HG03460 (cell line): ENCODE measurements around the gene RFC4.
A peak's percentile ranks its signal among the peaks of the same experiment; 100 is the strongest.

Experiments used
- ATAC-seq: cut with Tn5 transposase; IDR thresholded peaks from one replicate; pipeline ENCODE4 v1.9.1; 2021; ENCODE audit not compliant: unreplicated experiment

Gene RFC4

DNA sequence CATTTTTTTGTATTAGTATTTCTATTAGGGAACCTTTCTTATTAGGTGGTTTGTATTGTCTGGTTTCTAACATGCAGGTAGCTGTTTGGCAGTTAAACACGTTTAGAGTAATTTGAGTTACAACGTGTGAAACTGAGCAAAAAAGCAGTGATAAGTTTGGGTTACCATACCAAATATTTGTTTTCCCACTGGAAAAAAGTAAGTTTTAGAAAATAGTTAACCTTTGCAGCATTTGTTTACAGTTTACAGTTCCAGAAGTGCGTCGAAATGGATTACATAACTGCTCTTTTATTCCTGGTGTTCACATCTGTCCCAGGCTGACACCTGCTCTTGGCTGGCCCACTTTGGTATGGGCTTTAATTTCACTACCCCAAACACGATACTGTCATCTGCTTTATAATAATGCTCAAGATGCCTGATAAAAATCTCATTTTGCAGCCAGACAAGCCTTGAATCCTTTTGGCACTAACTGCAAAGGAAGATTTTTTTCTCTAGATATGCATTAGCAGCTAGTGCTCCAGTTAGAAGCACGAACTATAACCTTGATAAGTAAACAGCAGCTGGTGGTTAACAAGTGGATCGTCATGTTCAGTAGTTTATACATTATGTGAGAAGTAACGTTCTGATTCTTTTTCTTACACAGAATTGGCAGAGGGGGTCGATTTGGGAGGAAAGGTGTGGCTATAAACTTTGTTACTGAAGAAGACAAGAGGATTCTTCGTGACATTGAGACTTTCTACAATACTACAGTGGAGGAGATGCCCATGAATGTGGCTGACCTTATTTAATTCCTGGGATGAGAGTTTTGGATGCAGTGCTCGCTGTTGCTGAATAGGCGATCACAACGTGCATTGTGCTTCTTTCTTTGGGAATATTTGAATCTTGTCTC is 17.6 kb downstream of the RFC4 start:
- ATAC-seq: no peak

DNA sequence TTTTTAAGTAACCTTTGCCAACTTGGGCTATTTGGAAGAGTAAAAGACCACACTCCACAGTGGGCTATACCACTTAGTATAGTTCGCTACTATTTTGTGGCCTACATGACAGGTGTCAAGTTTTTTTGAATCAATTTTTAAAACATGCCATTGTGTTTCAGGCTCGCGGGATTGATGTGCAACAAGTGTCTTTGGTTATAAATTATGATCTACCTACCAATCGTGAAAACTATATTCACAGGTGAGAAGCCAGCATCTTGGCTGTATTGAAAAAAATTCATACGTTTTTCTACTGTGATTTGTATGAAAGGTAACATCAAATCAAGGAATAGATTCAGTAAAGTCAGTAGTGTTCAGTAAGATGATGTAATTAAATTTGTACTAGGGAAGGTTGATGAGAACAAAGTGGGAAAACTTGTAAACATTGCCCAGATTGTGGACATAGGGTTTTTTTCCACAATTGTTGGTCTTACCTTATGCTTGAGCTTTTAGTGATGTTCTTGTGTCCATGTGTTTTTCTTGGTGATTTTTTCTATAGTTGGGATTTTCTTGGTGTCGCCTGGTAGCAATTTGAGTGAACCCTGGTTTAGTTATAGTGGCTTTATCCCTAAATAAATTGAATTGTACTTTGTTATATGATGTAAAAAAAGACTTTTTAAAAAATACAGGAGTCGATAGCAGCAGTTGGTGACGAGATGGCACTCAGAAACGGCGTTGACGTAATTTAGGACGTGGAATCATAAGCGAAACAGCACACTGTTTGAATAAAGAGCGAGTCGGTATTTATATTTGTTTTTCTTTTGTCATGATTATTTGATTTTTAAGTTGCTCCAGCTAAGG is 18.4 kb downstream of the RFC4 start:
- ATAC-seq: no peak

DNA sequence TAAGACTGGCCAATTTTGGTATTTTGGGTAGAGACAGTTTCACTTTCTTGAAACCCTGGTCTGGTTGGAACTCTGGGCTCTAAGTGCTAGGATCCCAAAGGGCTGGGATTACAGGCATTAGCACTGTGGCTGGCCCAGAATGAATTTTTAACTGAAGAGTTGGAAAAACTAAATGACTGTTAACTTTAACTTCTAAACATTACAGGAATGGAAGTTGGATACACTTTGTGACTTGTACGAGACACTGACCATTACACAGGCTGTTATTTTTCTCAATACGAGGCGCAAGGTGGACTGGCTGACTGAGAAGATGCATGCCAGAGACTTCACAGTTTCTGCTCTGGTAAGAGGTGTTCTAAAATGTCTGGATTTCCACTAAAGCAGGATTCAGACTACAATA is 19.4 kb downstream of the RFC4 start:
- ATAC-seq: no peak

DNA sequence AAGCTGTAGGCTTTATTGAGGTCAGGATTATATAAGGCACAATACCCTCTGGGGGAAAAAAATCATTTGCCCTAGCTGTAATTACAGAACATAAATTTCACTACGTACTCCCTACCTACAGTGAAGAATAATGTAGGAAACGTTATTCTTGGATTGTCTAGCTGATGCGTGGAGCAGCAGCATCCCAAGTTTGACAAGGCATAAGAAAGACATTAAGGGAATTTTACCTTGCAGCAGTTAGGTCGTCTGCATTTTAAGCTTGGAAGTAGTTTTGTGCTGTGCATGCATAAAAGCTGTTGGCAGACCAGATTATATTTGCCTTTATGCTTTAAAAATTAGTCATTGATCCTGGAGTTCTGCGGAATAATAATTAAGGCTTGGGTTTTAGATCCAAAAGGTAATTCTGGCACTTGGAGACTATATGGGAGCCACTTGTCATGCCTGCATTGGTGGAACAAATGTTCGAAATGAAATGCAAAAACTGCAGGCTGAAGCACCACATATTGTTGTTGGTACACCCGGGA is 20.7 kb downstream of the RFC4 start:
- ATAC-seq: no peak

DNA sequence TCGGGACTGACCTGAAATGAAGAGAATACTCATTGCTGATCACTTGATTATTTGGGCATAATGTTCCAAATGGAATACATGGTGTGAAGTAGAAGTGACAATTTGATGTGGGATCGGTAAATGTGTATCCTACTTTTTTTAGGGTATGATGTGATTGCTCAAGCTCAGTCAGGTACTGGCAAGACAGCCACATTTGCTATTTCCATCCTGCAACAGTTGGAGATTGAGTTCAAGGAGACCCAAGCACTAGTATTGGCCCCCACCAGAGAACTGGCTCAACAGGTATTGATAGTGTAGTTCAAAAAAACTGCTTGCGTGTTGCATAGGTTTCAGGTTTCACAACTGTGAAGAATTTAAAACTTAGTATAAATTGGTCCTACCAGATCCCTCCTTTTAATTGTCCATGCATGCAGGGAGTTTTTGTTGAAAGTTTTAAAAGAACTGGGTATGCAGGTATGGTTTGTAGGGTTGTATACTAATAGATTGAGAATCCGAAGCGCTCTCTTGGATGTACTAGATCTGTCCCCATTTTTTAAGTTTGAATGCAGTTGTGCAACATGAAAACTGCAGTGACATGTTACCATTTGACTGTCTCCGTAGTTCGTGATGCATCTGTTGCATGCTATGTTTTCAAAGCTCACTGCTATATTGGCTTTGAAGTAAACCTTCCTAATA is 21.3 kb downstream of the RFC4 start:
- ATAC-seq: no peak

DNA sequence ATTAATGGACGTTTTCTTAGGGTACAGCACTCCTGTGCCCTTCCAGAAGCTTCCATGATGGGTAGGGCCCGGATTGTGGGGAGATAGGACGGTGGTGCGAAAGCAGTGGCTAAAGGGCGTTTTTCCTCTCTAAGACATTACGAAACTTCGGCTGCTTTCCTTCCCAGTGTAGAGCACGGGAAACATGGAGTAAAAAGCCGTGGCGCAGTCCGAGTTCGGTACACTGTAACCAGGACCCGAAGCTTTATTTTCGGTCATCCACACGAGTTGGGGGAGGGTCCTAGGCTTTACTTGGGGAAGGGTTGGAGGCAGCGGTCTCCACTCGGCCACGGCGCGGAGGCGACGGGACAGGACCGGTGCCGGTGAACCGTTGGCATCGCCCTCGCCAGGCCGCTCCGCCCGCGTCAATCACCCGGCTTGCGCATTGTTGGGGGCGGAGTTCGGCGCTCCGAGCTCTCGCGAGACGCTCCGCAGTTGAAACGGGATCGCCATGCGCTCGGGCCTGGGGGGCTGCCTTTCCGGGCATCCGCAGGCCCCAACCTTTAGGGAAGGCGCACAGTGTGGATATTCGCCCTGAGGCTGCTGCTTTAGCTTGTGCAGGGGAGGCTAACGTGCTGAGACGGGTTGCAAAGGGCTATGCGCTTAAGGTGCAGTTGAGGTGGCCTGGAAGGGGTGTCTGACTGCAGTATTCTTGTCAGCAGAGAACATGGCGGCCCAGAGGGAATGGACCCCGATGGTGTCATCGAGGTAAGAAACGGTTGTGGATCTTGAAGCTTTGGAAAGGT is 22.4 kb downstream of the RFC4 start:
- peak; percentile 68 for ATAC-seq

DNA sequence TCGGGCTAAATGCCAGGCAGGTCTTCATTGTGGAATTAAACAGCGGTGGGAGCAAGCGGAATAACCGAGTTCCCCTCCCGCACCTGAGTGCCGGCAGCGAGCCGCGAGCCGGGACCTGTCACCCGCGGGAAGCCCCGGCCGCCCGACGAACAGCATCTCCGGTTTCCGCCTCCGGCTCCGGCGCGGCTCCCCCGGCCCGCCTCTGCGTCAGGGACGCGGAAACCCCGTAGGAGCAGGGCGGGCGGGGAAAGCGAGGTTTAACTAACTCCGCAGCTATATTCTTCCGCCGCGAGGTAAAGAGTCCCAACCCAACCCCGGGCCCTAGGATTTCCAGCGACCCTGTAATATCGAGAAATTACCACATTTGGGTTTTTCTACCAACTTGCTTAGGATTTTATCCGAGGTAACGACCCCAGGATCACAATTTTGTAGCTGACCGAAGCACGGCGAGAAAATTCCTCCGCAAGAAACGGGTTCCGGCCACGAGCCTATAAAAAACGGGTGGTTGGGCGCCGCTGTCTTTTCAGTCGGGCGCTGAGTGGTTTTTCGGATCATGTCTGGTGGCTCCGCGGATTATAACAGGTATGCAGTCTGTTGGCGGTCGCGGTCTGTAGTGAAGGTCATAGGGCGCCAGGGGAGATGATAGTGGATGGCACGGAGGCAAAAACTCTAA is 23.1 kb downstream of the RFC4 start, which contains the start of gene EIF4A2:
Gene EIF4A2, plus strand, starts transcription at position 520 of the 673 bp plus-strand sequence. Its CDS starts 34 bp downstream, at position 554.
- ATAC-seq: peak; percentile 59

DNA sequence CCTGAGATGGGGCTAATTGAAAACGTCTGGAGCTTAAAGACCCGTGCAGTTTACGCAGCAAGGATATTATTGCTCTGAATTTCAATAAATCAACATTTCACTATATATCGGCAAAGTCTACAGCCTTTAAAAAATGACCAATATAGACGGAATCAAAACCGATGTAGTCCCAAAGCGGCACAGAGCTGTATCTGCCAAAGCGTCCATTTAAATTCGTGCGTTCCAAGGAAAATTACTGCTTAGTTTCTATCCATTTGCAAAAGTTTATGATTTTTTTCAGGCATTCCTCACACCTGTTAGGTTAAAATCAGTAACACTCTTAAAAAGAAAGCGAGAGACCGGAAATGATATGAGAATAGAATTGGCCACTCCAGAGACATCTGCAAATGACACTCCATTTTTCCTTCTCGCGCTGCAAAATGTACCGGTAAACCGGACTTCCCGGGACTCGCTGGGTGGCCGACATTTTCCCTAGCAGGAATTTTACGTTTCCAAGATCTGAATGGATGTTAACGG is 23.7 kb downstream of the RFC4 start:
- ATAC-seq: peak; percentile 19

DNA sequence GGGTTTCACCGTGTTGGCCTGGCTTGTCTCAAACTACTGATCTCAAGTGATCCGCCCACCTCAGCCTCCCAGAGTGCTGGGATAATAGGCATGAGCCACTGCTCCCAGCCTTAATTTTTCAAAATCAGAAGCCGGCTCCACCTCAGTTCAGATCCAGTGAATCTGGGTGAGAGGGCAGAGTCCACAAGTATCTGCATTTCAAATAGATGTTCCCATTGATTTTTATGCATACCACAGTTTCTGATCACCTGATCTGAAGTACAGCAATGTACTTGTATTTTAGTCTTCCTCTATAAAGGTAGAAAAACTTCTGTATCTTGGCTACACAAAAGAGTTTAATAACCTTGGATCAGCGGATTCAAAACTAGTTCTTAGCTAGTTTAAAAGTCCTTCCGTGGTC is 27.1 kb downstream of the RFC4 start:
- ATAC-seq: no peak

DNA sequence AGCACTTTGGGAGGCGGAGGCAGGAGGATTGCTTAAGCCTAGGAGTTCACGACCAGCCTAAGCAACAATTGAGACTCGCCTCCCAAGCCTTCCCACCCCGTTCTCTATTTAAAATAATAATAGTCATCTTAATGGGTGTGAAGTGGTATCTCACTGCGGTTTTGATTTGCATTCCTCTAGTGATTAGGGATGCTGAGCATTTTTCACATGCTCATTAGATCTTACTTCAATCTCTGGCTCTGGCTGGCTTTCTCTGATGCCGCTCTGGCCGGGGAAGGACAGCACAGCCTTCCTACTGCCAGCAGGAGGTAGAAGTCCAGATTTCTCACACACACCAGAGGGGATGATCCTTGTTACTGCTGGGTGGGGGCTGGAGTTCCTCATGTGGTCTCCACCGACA is 30.3 kb downstream of the RFC4 start:
- no peak for ATAC-seq

DNA sequence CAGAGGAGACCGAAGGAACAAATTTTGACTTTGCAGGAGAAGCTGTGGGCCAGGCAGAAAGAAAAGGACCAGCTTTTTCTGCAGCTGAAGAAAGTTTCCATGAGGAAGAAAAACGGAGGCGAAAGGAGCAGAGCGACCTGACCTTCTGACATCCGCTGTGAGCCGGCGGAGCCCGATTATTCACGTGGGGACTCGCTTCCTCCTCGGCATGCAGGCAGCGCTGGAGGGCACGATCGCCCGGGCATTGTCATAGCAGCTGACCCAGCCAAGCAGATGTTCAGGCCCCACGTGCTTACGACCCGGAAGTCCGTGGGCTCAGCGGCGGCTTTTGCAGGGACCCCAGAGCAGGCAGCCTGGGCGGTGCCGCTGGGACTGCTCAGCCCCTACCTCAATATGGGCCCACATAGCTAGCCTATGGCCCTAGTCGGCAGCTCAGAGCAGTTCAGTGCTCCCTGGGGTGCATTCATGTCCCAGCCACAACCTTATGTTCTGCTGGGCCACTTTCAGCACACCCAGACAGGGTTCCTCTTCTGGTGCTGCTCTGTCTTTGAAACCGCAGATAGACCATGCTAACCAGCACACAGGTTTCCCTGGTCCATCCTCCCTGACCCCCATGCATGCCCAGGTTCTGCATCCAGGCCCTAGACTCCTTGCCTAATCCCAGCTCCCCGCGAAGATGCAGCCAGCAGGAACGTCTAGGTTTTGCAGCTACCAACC is 33.4 kb downstream of the RFC4 start:
- ATAC-seq: peak; percentile 92

DNA sequence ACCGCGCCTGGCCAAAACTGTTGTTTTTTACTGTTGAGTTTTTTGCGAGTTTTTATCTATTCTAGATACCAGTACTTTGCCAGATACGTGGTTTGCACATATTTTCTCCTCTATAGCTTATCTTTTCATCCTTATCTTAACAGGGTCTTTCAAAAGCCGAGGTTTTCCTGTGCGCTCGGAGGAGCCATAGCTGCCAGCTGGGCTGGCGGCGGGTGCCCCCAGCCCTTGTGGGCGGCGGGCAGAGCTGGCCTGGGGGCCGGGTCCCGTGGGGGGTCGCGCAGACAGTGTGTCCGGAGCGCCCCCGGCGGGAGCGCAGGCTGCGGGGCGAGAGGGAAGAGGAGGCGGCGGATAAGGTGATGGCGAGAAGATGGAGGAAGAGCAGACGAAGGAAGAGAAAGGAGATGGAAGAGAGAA is 34.0 kb downstream of the RFC4 start:
- ATAC-seq: peak; percentile 16

DNA sequence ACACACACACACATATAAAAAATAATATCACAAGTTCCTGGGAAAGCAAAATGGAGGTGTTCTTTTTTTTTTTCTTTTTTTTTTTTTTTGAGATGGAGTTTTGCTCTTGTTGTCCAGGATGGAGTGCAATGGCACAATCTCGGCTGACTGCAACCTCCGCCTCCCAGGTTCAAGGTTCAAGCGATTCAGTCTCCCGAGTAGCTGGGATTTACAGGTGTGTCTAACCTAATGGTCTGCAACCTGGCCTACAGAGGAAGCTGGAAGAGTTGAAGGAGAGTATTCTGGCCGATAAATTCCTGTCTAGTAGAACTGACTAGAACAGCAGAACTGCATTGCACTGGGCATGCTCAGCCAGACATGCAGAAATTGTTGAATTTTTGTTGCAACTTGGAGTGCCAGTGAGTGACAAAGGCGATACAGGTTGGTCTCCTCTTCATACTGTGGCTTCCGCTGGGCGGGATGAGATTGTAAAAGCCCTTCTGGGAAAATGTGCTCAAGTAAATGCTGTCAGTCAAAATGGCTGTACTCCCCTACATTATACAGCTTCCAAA is 45.3 kb downstream of the RFC4 start:
- no peak for ATAC-seq

DNA sequence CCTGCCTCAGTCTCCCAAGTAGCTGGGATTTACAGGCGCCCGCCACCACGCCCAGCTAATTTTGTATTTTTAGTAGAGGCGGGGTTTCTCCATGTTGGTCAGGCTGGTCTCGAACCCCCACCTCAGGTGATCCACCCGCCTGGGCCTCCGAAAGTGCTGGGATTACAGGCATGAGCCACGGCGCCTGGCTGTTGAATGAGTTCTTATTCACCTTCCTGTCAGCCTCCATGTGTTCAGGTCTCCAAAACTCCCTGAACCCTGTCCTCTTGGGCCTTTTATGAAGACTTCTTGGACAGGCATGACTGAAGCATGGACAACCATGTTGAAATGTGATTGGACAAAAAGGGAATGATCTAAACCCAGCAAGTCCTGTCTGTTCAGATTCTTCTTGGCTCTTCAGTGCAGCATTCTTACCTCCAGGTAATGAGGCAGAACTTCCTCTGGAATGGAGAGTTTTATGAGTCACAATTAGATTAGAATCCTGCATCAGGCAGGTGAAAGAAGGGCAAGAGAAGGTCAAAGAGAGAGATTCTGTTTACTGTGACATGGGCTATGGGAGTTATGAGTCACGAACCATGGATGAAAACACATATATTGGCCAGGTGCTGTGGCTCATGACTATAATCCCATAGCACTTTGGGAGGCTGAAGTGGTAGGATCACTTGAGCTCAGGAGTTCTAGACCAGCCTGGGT is 46.0 kb downstream of the RFC4 start:
- no peak for ATAC-seq

DNA sequence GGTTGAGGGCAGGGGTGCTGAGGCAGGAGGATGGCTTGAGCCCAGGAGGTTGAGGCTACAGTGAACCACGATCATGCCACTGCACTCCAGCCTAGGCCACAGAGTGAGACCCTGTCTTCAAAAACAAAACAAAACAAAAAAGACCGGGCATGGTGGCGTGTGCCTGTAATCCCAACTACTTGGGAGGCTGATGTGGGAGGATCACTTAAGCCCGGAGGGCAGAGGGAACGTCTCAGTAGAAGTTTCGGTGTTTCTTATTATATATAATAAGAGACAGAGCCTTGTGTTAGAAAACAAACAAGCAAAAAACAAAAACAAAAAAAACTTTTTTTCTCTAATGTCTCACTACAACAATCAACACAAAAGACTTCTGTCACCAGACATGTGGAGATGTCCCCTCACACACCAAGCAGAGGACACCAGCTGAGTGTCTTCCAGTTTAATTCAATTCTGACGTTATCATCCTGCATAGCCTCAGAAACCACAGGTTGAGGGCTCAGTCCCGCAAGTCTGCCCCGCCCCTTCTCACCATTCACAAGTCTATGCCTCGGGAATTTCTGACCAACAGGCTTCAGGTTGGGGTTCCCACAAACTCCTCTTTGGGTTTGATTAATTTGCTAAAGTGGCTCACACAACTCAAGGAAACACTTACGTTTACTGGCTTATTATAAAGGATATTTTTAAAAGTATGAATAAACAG is 46.9 kb downstream of the RFC4 start:
- ATAC-seq: no peak

DNA sequence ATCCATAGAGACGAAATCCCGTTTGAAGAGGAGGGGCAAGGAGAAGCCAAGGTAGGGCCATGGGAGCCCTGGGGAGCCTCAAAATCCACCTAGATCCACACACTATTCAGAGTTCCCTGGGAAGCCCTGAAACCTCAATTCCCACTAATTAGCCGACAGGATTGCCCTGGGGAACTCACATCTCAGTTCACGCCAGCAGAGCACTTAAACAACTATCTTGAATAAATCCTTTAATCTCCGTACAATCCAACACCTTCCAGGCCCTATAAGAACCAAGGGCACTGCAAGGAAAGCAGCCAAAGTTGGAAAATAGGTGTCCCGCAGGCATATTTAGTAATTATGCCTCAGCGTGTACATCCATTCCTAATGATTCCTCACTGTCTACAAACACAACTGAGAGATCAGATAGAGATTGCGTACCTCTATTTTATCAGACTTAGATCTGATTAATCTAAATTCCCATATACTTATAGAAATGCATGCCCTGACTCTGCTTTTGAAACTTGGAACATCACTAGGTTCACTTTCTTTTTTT is 48.5 kb downstream of the RFC4 start:
- ATAC-seq: no peak

DNA sequence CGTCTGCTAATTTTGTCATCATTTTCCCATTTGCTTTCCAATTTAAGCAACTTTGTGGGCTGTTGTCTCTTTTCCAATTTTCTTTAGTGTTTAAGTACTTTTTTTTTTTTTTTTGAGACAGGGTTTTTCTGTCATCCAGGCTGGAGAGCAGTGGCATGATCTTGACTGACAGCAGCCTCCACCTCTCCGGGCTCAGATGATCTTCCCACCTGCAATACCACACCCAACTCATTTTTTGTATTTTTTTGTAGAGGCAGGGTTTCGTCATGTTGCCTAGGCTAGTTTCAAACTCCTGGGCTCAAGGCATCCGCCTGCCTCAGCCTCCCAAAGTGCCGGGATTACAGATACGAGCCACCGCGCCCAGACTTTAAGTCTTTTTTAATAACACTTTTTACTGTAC is 49.1 kb downstream of the RFC4 start:
- ATAC-seq: no peak
